NCI-H526 (cell line): ENCODE results near the gene HSPA1L.

Source experiments
- DNase-seq, 2 experiments: peaks; one replicate each; lab custom pipeline; 2025; lab: John Stamatoyannopoulos, UW

The HSPA1L gene

DNA sequence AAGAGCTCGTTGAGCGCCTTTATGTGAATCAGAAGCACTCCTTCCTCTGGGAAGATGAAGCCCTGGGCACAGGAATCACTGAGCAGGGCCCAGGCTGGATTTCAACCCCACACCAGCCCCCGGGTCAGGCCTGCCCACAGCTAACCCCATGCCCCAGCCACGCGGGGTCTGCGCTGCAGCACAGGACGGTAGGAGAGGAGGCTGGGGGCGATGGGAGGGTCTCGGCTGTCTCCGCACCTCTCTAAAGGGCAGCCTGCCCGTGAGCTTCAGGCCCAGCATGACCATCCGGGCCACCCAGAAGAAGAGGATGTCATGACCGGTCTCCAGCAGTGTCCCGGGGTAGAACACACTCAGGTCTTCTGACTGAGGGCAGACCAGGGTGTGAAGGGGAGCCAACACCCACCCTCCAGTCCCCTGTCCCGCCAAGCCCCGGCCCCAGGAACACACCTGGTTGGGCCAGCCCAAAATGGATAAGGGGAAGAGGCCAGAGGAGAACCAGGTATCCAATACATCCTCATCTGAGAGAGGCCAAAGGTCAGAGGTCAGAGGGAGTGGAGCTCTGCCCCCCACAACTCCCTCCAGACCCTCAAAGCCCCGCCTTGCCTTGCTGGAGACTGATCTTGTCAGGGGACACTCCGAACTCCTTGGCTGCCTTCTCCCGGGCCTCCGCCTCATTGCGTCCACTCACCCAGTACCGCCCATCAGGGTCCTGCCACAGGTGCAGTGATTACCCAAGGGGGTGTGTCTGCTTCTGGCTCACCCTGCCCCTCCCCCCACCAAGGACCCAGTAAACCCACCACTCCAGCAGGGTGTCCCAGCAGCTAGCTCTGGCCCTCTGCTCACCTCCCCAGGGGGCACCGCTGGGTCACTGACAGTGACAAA is 33.6 kb downstream of the HSPA1L start:
- no peak for DNase-seq

DNA sequence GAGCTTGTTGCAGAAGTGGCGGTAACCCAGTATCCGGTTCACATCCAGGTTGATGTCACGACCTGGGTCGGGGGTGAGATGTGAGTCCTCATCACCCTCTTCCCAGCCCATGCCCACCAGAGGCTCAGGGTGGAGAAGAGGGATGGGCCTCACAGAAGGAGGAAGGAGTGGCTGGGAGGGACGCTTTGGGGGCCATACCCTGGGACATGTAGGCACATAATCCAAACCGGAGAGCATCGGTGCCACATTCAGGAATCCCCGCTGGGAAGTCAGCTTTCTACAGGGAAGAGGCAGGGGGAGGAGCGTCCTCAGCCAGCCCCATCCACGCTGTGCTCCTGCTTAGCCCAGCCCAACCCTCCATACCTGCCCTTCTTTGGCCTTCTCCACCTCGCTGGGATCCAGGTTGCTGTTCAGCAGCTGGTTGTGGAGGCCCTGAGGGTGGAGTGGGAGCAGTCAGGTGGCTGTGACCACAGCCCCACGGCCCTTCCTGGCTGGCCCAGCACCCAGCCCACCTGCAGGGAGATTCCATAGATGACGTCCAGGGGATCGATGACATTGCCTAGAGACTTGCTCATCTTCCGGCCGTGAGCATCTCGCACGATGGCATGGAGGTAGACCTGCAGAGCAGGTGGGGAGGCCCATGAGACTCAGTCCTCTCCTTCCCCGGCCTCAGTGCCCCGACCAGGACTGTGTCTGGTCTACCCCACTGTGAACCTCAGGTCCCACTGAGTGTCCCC is 34.4 kb downstream of the HSPA1L start:
- no peak for DNase-seq

DNA sequence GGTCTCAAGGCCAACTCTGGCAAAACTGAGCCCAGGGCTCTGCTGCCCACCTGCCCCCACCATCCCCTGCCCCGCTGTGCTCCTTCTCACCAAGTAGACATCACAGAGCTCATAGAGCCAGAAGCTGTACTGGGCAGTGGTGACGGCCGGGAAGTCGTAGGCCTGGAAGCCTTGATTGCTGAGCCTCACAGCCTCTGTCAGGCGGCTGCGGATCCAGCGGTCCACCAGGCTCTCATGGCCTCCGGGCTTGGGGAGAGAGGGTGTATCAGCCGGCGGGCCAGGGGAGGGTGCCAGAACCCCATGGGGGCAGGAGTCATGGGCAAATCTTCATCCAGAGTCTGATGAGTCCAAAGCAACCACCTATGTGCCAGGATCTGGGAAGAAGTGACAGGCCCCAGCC is 35.2 kb downstream of the HSPA1L start:
- no peak for DNase-seq

- DNase-seq = no peak
Observed at GRCh38 chr6:31778999-31779885, 35.8 kb downstream of the HSPA1L start.

DNA sequence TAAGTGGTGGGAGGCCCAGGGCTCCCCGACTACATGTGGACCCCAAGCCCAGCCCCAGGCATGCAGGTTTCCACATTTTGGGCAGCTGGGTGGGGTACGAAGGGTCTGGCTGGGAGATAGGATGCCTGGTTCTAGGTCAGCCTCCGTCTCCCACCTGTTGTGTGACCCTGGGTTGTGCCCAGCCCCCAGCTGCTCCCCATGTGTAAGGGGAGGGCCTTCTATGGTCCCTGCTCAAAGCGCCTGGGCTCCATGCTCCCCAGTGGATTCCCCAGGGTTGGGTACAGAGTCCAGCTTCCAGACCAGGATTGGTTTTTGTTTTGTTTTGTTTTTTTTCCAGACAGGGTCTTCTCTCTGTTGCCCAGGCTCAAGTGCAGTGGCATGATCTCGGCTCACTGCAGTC is 36.9 kb downstream of the HSPA1L start:
- no peak for DNase-seq

DNA sequence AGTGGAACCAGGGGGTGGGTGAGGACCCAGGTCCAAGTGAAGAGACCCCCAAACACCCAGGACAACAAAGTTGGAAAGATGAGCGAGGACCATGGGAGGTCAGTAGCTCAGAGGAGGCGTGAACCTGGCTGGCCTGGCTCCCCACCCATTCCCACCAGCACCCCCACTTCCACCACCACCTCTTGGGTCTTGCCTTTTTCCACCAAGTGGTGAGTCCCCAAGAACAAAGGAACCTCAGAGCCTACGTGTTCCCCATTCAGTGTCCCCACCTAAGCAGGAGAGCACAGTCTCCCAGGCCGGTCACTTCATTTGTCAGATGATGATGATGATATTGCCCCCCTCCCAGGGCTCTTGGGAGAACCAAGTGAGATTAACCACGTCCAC is 37.4 kb downstream of the HSPA1L start:
- DNase-seq = no peak

DNA sequence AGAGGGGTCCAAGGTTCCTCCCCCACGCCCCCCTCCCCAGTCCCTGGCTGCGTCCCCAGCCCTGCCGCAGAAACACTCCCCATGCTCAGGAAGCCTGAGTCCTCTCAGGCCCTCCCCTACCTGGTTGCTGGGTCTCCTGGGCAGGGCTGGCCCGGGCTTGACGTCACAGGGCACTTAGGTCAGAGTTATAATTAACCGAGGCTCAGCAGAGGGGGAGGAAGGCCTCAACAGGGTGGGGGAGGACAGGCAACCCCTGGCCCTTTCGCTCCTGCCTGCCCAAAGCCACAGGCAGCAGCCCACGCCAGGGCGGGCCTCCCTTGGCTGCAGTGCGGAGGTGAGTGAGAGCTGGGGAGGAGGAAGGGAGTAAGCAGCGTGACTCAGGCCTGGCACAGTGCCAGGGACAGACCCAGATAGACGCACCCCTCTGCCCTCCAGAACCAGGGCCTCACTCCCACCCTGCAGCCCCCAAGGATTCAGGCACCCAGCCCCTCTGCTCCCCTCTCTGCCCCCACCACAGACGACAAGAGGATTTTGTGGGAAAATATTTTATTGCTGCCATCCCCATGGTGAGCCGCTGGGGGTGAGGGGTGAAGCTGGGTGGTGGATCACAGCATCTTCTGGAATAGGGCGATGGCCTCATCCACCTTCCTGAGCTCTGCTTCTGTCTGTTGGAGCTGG is 38.0 kb downstream of the HSPA1L start, which contains the start of gene VWA7:
Gene VWA7 (minus strand): TSS at position 340 of the 678 bp plus-strand sequence. CDS start 549 bp downstream, outside the sequence.
- DNase-seq = peak in 1 of 2 experiments; percentile 61

- peak in 1 of 2 experiments; percentile 61 for DNase-seq
Observed at GRCh38 chr6:31776485-31776988, 38.5 kb downstream of the HSPA1L start.

- no peak for DNase-seq
Observed at GRCh38 chr6:31775633-31776484, 39.2 kb downstream of the HSPA1L start.

DNA sequence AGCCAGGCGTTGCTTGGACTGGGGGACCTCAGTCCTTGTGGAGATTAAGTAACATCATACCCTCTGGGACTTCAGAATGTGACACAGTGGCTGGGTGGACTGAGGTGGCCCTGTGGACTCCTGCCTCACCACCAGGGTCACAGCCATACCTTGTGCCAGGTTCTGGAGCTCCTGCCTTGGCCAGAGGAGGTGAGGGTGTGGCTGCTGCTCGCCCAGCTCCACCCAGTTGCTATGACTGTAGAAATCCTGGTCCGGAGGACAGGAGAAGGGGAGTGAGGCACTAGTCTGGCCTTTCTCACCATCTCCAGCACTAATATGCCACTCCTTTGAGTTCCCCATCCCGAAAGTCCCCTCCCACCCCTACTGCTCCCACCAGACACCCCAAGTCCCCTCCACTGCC is 39.9 kb downstream of the HSPA1L start:
- DNase-seq = no peak

GRCh38 chr6:31771992-31772358 is 43.1 kb downstream of the HSPA1L start:
- DNase-seq = no peak

- DNase-seq = no peak
Observed at GRCh38 chr6:31770860-31771259, 44.2 kb downstream of the HSPA1L start.

GRCh38 chr6:31769684-31770371 is 45.3 kb downstream of the HSPA1L start:
- peak in 1 of 2 experiments; percentile 55 for DNase-seq

GRCh38 chr6:31768363-31769257 is 46.5 kb downstream of the HSPA1L start:
- no peak for DNase-seq

- DNase-seq = no peak
Observed at GRCh38 chr6:31767096-31767645, 47.9 kb downstream of the HSPA1L start.

- peak in 1 of 2 experiments; percentile 32 for DNase-seq
Observed at GRCh38 chr6:31765910-31766794, 48.9 kb downstream of the HSPA1L start.

DNA sequence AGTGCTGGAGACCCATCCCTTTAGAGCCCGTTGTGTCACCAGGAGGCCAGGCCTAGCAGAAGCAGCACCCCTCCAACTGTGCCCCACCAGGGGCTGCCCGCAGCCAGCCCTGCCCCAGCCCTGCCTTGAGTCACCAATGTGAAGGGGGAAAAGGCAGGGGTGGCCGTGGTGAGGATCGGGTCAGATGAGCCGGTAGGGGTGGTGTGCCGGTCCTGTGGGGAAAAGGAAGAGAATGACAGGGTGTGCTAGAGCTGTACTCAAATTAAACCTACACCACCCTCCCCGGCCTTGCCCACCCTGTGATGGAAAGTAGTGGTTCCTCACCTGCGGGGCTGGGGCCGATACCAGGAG is 49.5 kb downstream of the HSPA1L start:
- no peak for DNase-seq
